Omental fat pad (tissue), 4 donors: Measurements from ENCODE around the gene KRTAP10-12. TPM values are rescaled to one million over a fixed set of nuclear protein-coding genes. Genes with fewer than 3 reads are reported as not detected.
A peak's percentile ranks its signal among the peaks of the same experiment; 100 is the strongest.

ENCODE experiments used
- ATAC-seq: fragments of 150-250 bp; one replicate; pipeline ENCODE4 v1.9.1; 2016; ENCODE audit warnings: mild to moderate bottlenecking, moderate library complexity; ENCODE audit not compliant: low FRiP score
- DNase-seq: peaks from one replicate; pipeline ENCODE4 v3.0.0-alpha.2; 2019; ENCODE audit warnings: low spot score
- CTCF ChIP-seq, 3 donors: fragments of 450-650 bp; IDR thresholded peaks; one replicate each; pipeline ENCODE4 v1.5.1; 2016 to 2017; ENCODE audit warnings: antibody characterized with exemption in 3 of 3, mild to moderate bottlenecking in 3 of 3, moderate library complexity in 2 of 3
- total RNA-seq, 4 donors: library from RNA; depleted of rRNA; stranded (reverse); fragments of >200 nt; gene quantifications; one replicate each; pipeline ENCODE4 v1.1.0, GENCODE V29; 2016

KRTAP10-12 gene
- total RNA-seq, 4 donors from 2014 or later = not detected

GRCh38 chr21:44706706-44707581 lies 10.0 kb downstream of the KRTAP10-12 start:
- ATAC-seq (no peak), DNase-seq (no peak)
- no peak for TF ChIP-seq CTCF (IDR thresholded peaks at IDR 0.05)

- ATAC-seq = no peak
- no peak for DNase-seq
- no peak for TF ChIP-seq CTCF (IDR thresholded peaks at IDR 0.05)
Measured at GRCh38 chr21:44708213-44708865, 11.4 kb downstream of the KRTAP10-12 start.

- no peak for TF ChIP-seq CTCF (IDR thresholded peaks at IDR 0.05)
- ATAC-seq (no peak), DNase-seq (peak; percentile 16)
Measured at GRCh38 chr21:44708866-44709425, 12.0 kb downstream of the KRTAP10-12 start.

- no peak for TF ChIP-seq CTCF (IDR thresholded peaks at IDR 0.05)
- DNase-seq (peak; percentile 16), ATAC-seq (no peak)
Measured at GRCh38 chr21:44709426-44710293, 12.7 kb downstream of the KRTAP10-12 start.

GRCh38 chr21:44710294-44710665 lies 13.3 kb downstream of the KRTAP10-12 start:
- no peak for ATAC-seq
- no peak for DNase-seq
- no peak for TF ChIP-seq CTCF (IDR thresholded peaks at IDR 0.05)

GRCh38 chr21:44710756-44711326 lies 13.9 kb downstream of the KRTAP10-12 start:
- TF ChIP-seq CTCF (IDR thresholded peaks at IDR 0.05) = no peak
- ATAC-seq (no peak), DNase-seq (peak; percentile 13)
